ENCODE results near the gene ETFDH.
A peak's percentile ranks its signal among the peaks of the same experiment; 100 is the strongest.

Gene ETFDH

GRCh38 chr4:158671915-158672806, at the start of gene ETFDH:
Gene ETFDH, plus strand, starts transcription at chr4:158672296. Its CDS starts 161 bp downstream, at chr4:158672457.
- DNase-seq (ENCODE audit: low read depth), result peak; percentile 99
- TF ChIP-seq CTCF (IDR thresholded peaks at IDR 0.05; ENCODE audit: insufficient read depth, low read depth, low read length, missing control alignments), result peak; percentile 74
- H3K4me3 ChIP-seq (ENCODE audit: low read depth, low read length), result peak within 1 kb of the TSS; percentile 95

- peak; percentile 68 for DNase-seq (ENCODE audit: low read depth)
- peak; percentile 66 for TF ChIP-seq CTCF (IDR thresholded peaks at IDR 0.05; ENCODE audit: insufficient read depth, low read depth, low read length, missing control alignments)
- no peak overlapping the region for H3K4me3 ChIP-seq (ENCODE audit: low read depth, low read length)
Measured at GRCh38 chr4:158624889-158625478, 47.1 kb upstream of the ETFDH start.

- DNase-seq (ENCODE audit: low read depth), result no peak
- no peak overlapping the region for H3K4me3 ChIP-seq (ENCODE audit: low read depth, low read length)
- TF ChIP-seq CTCF (IDR thresholded peaks at IDR 0.05; ENCODE audit: insufficient read depth, low read depth, low read length, missing control alignments), result no peak
Measured at GRCh38 chr4:158625544-158625943, 46.6 kb upstream of the ETFDH start.

- no peak overlapping the region for H3K4me3 ChIP-seq (ENCODE audit: low read depth, low read length)
- no peak for TF ChIP-seq CTCF (IDR thresholded peaks at IDR 0.05; ENCODE audit: insufficient read depth, low read depth, low read length, missing control alignments)
- DNase-seq (ENCODE audit: low read depth), result no peak
Measured at GRCh38 chr4:158630893-158631292, 41.2 kb upstream of the ETFDH start.

GRCh38 chr4:158636619-158637018, 35.5 kb upstream of the ETFDH start:
- DNase-seq (ENCODE audit: low read depth), result no peak
- TF ChIP-seq CTCF (IDR thresholded peaks at IDR 0.05; ENCODE audit: insufficient read depth, low read depth, low read length, missing control alignments), result no peak

GRCh38 chr4:158644356-158644755, 27.7 kb upstream of the ETFDH start:
- no peak overlapping the region for H3K4me3 ChIP-seq (ENCODE audit: low read depth, low read length)
- no peak for TF ChIP-seq CTCF (IDR thresholded peaks at IDR 0.05; ENCODE audit: insufficient read depth, low read depth, low read length, missing control alignments)
- no peak for DNase-seq (ENCODE audit: low read depth)

More at GRCh38 chr4:158636619-158637018, 35.5 kb upstream of the ETFDH start:
- no peak overlapping the region for H3K4me3 ChIP-seq (ENCODE audit: low read depth, low read length)

All from GM12865 (cell line).